Liver (tissue), 9 donors: ENCODE results near the gene NHS. TPM values are rescaled to one million over a fixed set of nuclear protein-coding genes. Genes with fewer than 3 reads are reported as not detected.

ENCODE experiments used
- DNase-seq: peaks from one replicate; pipeline ENCODE4 v3.0.0-alpha.2; 2017; ENCODE audit warnings: low spot score
- H3K27ac ChIP-seq, 2 donors: one replicate each; pipeline ENCODE4 v1.7.0; 2013; ENCODE audit warnings: inconsistent platforms in 2 of 2, low read length in 2 of 2, control low read depth in 1 of 2, low read depth in 1 of 2, mild to moderate bottlenecking in 1 of 2
- H3K27me3 ChIP-seq, 4 donors: one replicate each; pipeline versions ENCODE4 v1.6.1 to v1.7.0; 2013; ENCODE audit warnings: low read length in 3 of 4, inconsistent platforms in 1 of 4, mild to moderate bottlenecking in 1 of 4, moderate library complexity in 1 of 4; ENCODE audit not compliant: control insufficient read depth in 4 of 4, insufficient read depth in 4 of 4
- H3K36me3 ChIP-seq, 4 donors: one replicate each; pipeline versions ENCODE4 v1.6.1 to v1.7.0; 2013; ENCODE audit warnings: low read length in 3 of 4, mild to moderate bottlenecking in 3 of 4, low read depth in 1 of 4, moderate library complexity in 1 of 4; ENCODE audit not compliant: control insufficient read depth in 4 of 4, insufficient read depth in 3 of 4
- H3K4me1 ChIP-seq, 4 donors: one replicate each; pipeline versions ENCODE4 v1.6.1 to v1.7.0; 2013; ENCODE audit warnings: low read length in 3 of 4, mild to moderate bottlenecking in 3 of 4, moderate library complexity in 1 of 4; ENCODE audit not compliant: control insufficient read depth in 4 of 4, insufficient read depth in 4 of 4
- H3K4me3 ChIP-seq, 3 donors: one replicate each; pipeline versions ENCODE4 v1.6.1 to v1.7.0; 2013; ENCODE audit warnings: low read length in 3 of 3, control low read depth in 1 of 3, low read depth in 1 of 3, mild to moderate bottlenecking in 1 of 3
- H3K9ac ChIP-seq, 2 donors: one replicate each; pipeline ENCODE4 v1.7.0; 2013; ENCODE audit warnings: low read length in 2 of 2, mild to moderate bottlenecking in 2 of 2, moderate library complexity in 2 of 2, control low read depth in 1 of 2, low read depth in 1 of 2
- H3K9me3 ChIP-seq, 4 donors: one replicate each; pipeline versions ENCODE4 v1.6.1 to v1.7.0; 2013; ENCODE audit warnings: low read length in 3 of 4; ENCODE audit not compliant: control insufficient read depth in 4 of 4
- ATF3 ChIP-seq: IDR thresholded peaks from 2 replicates; pipeline ENCODE4 v1.6.1; 2016; ENCODE audit warnings: antibody characterized with exemption
- CTCF ChIP-seq: fragments of 150-350 bp; IDR thresholded peaks from 2 replicates; pipeline ENCODE4 v1.5.1; 2017; ENCODE audit warnings: improper control_type of control experiment, low read depth, low read length; ENCODE audit not compliant: missing input control
- EGR1 ChIP-seq, 2 donors: IDR thresholded peaks; 2 replicates each; pipeline ENCODE4 v1.6.1; 2016 to 2018; ENCODE audit warnings: antibody characterized with exemption in 2 of 2, low read depth in 2 of 2
- FOXA1 ChIP-seq: IDR thresholded peaks from 2 replicates; pipeline ENCODE4 v1.6.1; 2016; ENCODE audit warnings: antibody characterized with exemption
- FOXA2 ChIP-seq: IDR thresholded peaks from 2 replicates; pipeline ENCODE4 v1.6.1; 2016; ENCODE audit warnings: antibody characterized with exemption
- GABPA ChIP-seq, 2 donors: IDR thresholded peaks in 1 of 2; conservative IDR thresholded peaks in 1 of 2; 2 replicates each; pipeline ENCODE4 v1.6.1; 2016; ENCODE audit warnings: antibody characterized with exemption in 2 of 2, mild to moderate bottlenecking in 1 of 2, moderate library complexity in 1 of 2
- HNF4A ChIP-seq, 2 donors: conservative IDR thresholded peaks; 2 replicates each; pipeline ENCODE4 v1.6.1; 2016; ENCODE audit warnings: antibody characterized with exemption in 2 of 2, mild to moderate bottlenecking in 2 of 2
- HNF4G ChIP-seq: IDR thresholded peaks from 2 replicates; pipeline ENCODE4 v1.6.1; 2016; ENCODE audit warnings: antibody characterized with exemption
- JUND ChIP-seq, 2 donors: IDR thresholded peaks; 2 replicates each; pipeline ENCODE4 v1.6.1; 2016; ENCODE audit warnings: antibody characterized with exemption in 2 of 2
- MAX ChIP-seq: IDR thresholded peaks from 2 replicates; pipeline ENCODE4 v1.6.1; 2016; ENCODE audit warnings: antibody characterized with exemption
- NR2F2 ChIP-seq: IDR thresholded peaks from 2 replicates; pipeline ENCODE4 v1.6.1; 2016; ENCODE audit warnings: antibody characterized with exemption
- RAD21 ChIP-seq, 2 donors: IDR thresholded peaks; 2 replicates each; pipeline ENCODE4 v1.6.1; 2016; ENCODE audit warnings: antibody characterized with exemption in 2 of 2, mild to moderate bottlenecking in 2 of 2
- REST ChIP-seq: IDR thresholded peaks from 2 replicates; pipeline ENCODE4 v1.6.1; 2016; ENCODE audit warnings: antibody characterized with exemption, mild to moderate bottlenecking
- RXRA ChIP-seq, 2 donors: IDR thresholded peaks; 2 replicates each; pipeline ENCODE4 v1.6.1; 2017 to 2018; ENCODE audit warnings: antibody characterized with exemption in 2 of 2, mild to moderate bottlenecking in 1 of 2
- SP1 ChIP-seq: IDR thresholded peaks from 2 replicates; pipeline ENCODE4 v1.6.1; 2018; ENCODE audit warnings: antibody characterized with exemption, mild to moderate bottlenecking
- TAF1 ChIP-seq: conservative IDR thresholded peaks from 2 replicates; pipeline ENCODE4 v1.6.1; 2016; ENCODE audit warnings: antibody characterized with exemption, mild to moderate bottlenecking
- YY1 ChIP-seq: IDR thresholded peaks from 2 replicates; pipeline ENCODE4 v1.6.1; 2016; ENCODE audit warnings: antibody characterized with exemption, mild to moderate bottlenecking
- ZBTB33 ChIP-seq: IDR thresholded peaks from 2 replicates; pipeline ENCODE4 v1.6.1; 2016; ENCODE audit warnings: antibody characterized with exemption
- WGBS: extraction: QIAGEN DNeasy Blood & Tissue Kit; methylation state at CpG from one replicate; pipeline ENCODE4 v1.1.7; 2013; 5-methylcytosine and 5-hydroxymethylcytosine counted together
- polyA plus RNA-seq, 2 donors: library from polyadenylated mRNA; stranded (reverse) in 1 of 2; unstranded in 1 of 2; fragments of 200-250 nt in 1 of 2; fragments of >200 nt in 1 of 2; fragmentation: Nextera tagmentation in 1 of 2; extraction: Ambion mirVana in 1 of 2; gene quantifications; one replicate each; pipeline versions ENCODE4 v1.2.1 to v1.2.3, GENCODE V29; 2013 to 2015
- total RNA-seq, 2 donors: library from RNA; depleted of rRNA; stranded (reverse); fragments of >200 nt; gene quantifications; one replicate each; pipeline ENCODE4 v1.2.3, GENCODE V29; 2014
- donor health status: healthy.
- donor health status: healthy.
- donor health status: healthy.
- donor health status: healthy.
- donor health status: healthy.

NHS gene
- total and polyA plus RNA-seq, 4 donors, result 0.03 to 0.17 (median 0.10) TPM

GRCh38 chrX:17484592-17484991 is 109.6 kb downstream of the NHS start:
- Histone ChIP-seq H3K4me1 (no peaks in the 10 kb centered on the region), H3K9me3 (no peaks in the 10 kb centered on the region), H3K36me3 (no peaks in the 10 kb centered on the region), H3K4me3 (no peak overlapping the region), H3K27ac (no peak overlapping the region), H3K27me3 (no peaks in the 10 kb centered on the region), H3K9ac (no peak overlapping the region)
- DNase-seq, result no peak
- TF ChIP-seq NR2F2 (no peak), CTCF (no peak)
- 90% methylated on average over 1 of the region's 1 CpG for WGBS

- Histone ChIP-seq H3K9me3 (no peaks in the 10 kb centered on the region), H3K27ac (no peak overlapping the region), H3K9ac (no peak overlapping the region), H3K4me3 (no peak overlapping the region), H3K27me3 (no peaks in the 10 kb centered on the region), H3K4me1 (no peaks in the 10 kb centered on the region), H3K36me3 (no peaks in the 10 kb centered on the region)
- 65% methylated on average over 5 of the region's 5 CpGs for WGBS
- TF ChIP-seq JUND (IDR thresholded peaks at IDR 0.05) (no peak), REST (no peak), NR2F2 (no peak), RXRA (IDR thresholded peaks at IDR 0.05) (no peak), GABPA (IDR thresholded peaks at IDR 0.05 in 1 of 2, conservative IDR thresholded peaks at IDR 0.05 in 1 of 2) (no peak), FOXA2 (no peak), CTCF (no peak), EGR1 (IDR thresholded peaks at IDR 0.05; ENCODE audit: low read depth in 2 of 2) (no peak), YY1 (no peak), MAX (no peak), ATF3 (no peak), TAF1 (no peak), SP1 (no peak), HNF4G (no peak), RAD21 (IDR thresholded peaks at IDR 0.05) (no peak), ZBTB33 (no peak), FOXA1 (no peak), HNF4A (conservative IDR thresholded peaks at IDR 0.05) (no peak)
- DNase-seq, result no peak
Measured at GRCh38 chrX:17485391-17485790, 110.4 kb downstream of the NHS start.
